Sigmoid colon (tissue), 4 donors: Measurements from ENCODE around the gene GNLY.
A peak's percentile ranks its signal among the peaks of the same experiment; 100 is the strongest.

Experiments used
- CTCF ChIP-seq, 4 experiments: fragments of 450-650 bp in 3 of 4; fragments of 200-600 bp in 1 of 4; IDR thresholded peaks; one replicate each; pipeline ENCODE4 v1.5.1; 2016 to 2019; ENCODE audit warnings: antibody characterized with exemption in 4 of 4, mild to moderate bottlenecking in 3 of 4, moderate library complexity in 2 of 4
- POLR2A ChIP-seq, 2 donors: fragments of 450-650 bp; IDR thresholded peaks; one replicate each; pipeline ENCODE4 v1.6.1; 2016; ENCODE audit warnings: antibody characterized with exemption in 2 of 2, mild to moderate bottlenecking in 2 of 2, moderate library complexity in 2 of 2
- POLR2AphosphoS5 ChIP-seq, 4 donors: sonication (generic); formaldehyde crosslinking; IDR thresholded peaks; one replicate each; pipeline ENCODE4 v1.6.1; 2017; ENCODE audit warnings: antibody characterized with exemption in 4 of 4

- TF ChIP-seq CTCF (IDR thresholded peaks at IDR 0.05) (no peak), POLR2AphosphoS5 (IDR thresholded peaks at IDR 0.05) (peak; percentile 67 to 90 (median 76)), POLR2A (IDR thresholded peaks at IDR 0.05) (no peak)
These were observed 11.5 kb downstream of the GNLY start for GRCh38 chr2:85705680-85706039.
